Neural cell (in vitro differentiated cells): Measurements from ENCODE around the gene ZNF521. TPM values are rescaled to one million over a fixed set of nuclear protein-coding genes. Genes with fewer than 3 reads are reported as not detected.

Experiments used
- H2AFZ ChIP-seq: fragments of 200-600, 300-800 bp; sonication (generic), shearing (Covaris generic); 2 replicates; pipeline ENCODE4 v1.6.0; 2014; ENCODE audit warnings: low read depth, mild to moderate bottlenecking, antibody characterized with exemption, low read length, moderate library complexity
- H3F3A ChIP-seq: fragments of 200-600 bp; shearing (Covaris generic); 2 replicates; pipeline ENCODE4 v1.6.1; 2016; ENCODE audit warnings: mild to moderate bottlenecking, moderate library complexity, mixed read lengths, antibody characterized with exemption, low read length; ENCODE audit not compliant: insufficient read depth, poor library complexity, severe bottlenecking
- H3K27ac ChIP-seq: fragments of 200-600, 300-800 bp; sonication (generic), shearing (Covaris generic); 2 replicates; pipeline ENCODE4 v1.5.1; 2014; ENCODE audit warnings: mild to moderate bottlenecking, low read length, moderate library complexity
- H3K27me3 ChIP-seq: fragments of 300-800, 200-600 bp; sonication (generic), shearing (Covaris generic); 2 replicates; pipeline ENCODE4 v1.6.0; 2014; ENCODE audit warnings: mild to moderate bottlenecking, low read depth, low read length, moderate library complexity; ENCODE audit not compliant: insufficient read depth
- H3K36me3 ChIP-seq: fragments of 300-800, 200-600 bp; sonication (generic), shearing (Covaris generic); 2 replicates; pipeline ENCODE4 v1.5.1; 2014; ENCODE audit warnings: mild to moderate bottlenecking, antibody characterized with exemption, low read length, moderate library complexity; ENCODE audit not compliant: insufficient read depth
- H3K4me2 ChIP-seq: fragments of 300-800, 200-600 bp; sonication (generic), shearing (Covaris generic); 2 replicates; pipeline ENCODE4 v1.6.0; 2014; ENCODE audit warnings: mild to moderate bottlenecking, low read length
- H3K4me3 ChIP-seq: fragments of 300-800, 200-600 bp; sonication (generic), shearing (Covaris generic); 2 replicates; pipeline ENCODE4 v1.5.1; 2014; ENCODE audit warnings: mild to moderate bottlenecking, low read length, moderate library complexity
- H3K79me2 ChIP-seq: fragments of 200-600 bp; shearing (Covaris generic); replicated peaks from 2 replicates; pipeline ENCODE4 v1.6.0; 2014; ENCODE audit warnings: mild to moderate bottlenecking, low read length, moderate library complexity; ENCODE audit not compliant: insufficient read depth
- H3K9ac ChIP-seq: fragments of 300-800, 200-600 bp; sonication (generic), shearing (Covaris generic); 2 replicates; pipeline ENCODE4 v1.6.1; 2016; ENCODE audit warnings: mild to moderate bottlenecking, low read length, mixed read lengths
- H3K9me2 ChIP-seq: fragments of 200-600 bp; shearing (Covaris generic); 2 replicates; pipeline ENCODE4 v1.6.1; 2016; ENCODE audit warnings: mild to moderate bottlenecking, low read length, mixed read lengths; ENCODE audit not compliant: insufficient read depth
- H3K9me3 ChIP-seq: fragments of 200-600, 300-800 bp; sonication (generic), shearing (Covaris generic); 2 replicates; pipeline ENCODE4 v1.6.1; 2016; ENCODE audit warnings: mild to moderate bottlenecking, mixed run types, low read length, moderate library complexity, mixed read lengths
- H4K20me1 ChIP-seq: fragments of 200-600 bp; shearing (Covaris generic); 2 replicates; pipeline ENCODE4 v1.6.1; 2016; ENCODE audit warnings: mild to moderate bottlenecking, mixed run types; ENCODE audit not compliant: insufficient read depth
- EP300 ChIP-seq: fragments of 450-650 bp; conservative IDR thresholded peaks from 2 replicates; pipeline ENCODE4 v1.6.1; 2014; ENCODE audit warnings: antibody characterized with exemption, mild to moderate bottlenecking, moderate library complexity; ENCODE audit not compliant: poor library complexity, severe bottlenecking
- EZH2 ChIP-seq: fragments of 200-600, 300-800 bp; shearing (Covaris generic), sonication (generic); IDR thresholded peaks from 2 replicates; pipeline ENCODE4 v1.6.1; 2014; ENCODE audit warnings: antibody characterized with exemption, low read length, borderline replicate concordance, mild to moderate bottlenecking; ENCODE audit not compliant: insufficient read depth, poor library complexity, severe bottlenecking
- MXI1 ChIP-seq: fragments of 450-650 bp; conservative IDR thresholded peaks from 2 replicates; pipeline ENCODE4 v1.6.1; 2014; ENCODE audit warnings: antibody characterized with exemption, mild to moderate bottlenecking; ENCODE audit not compliant: poor library complexity, severe bottlenecking
- POLR2AphosphoS5 ChIP-seq: IDR thresholded peaks from 2 replicates; pipeline ENCODE4 v1.6.1; 2012
- RAD21 ChIP-seq: fragments of 450-650 bp; conservative IDR thresholded peaks from 2 replicates; pipeline ENCODE4 v1.6.1; 2014; ENCODE audit warnings: antibody characterized with exemption, mild to moderate bottlenecking, moderate library complexity
- REST ChIP-seq: IDR thresholded peaks from 2 replicates; pipeline ENCODE4 v1.6.1; 2012; ENCODE audit warnings: borderline replicate concordance
- SMC3 ChIP-seq: fragments of 450-650 bp; conservative IDR thresholded peaks from 2 replicates; pipeline ENCODE4 v1.6.1; 2014; ENCODE audit warnings: antibody characterized with exemption, mild to moderate bottlenecking, moderate library complexity; ENCODE audit not compliant: poor library complexity
- TAF1 ChIP-seq: IDR thresholded peaks from 2 replicates; pipeline ENCODE4 v1.6.1; 2012; ENCODE audit warnings: low read depth
- polyA plus RNA-seq: library from polyadenylated mRNA; depleted of rRNA; stranded (reverse); fragments of >200 nt; gene quantifications from 2 replicates; pipeline ENCODE4 v1.2.3, GENCODE V29; 2014
- TF ChIP-seq, protein P1 (sequence below): fragments of 450-650 bp; IDR thresholded peaks from 2 replicates; pipeline ENCODE4 v1.5.1; 2014; ENCODE audit warnings: antibody characterized with exemption, mild to moderate bottlenecking, moderate library complexity; ENCODE audit not compliant: poor library complexity, severe bottlenecking

Gene ZNF521
- polyA plus RNA-seq, 1 donor from 2014 or later, result 101 TPM

- Histone ChIP-seq H3K27me3 (no peaks in the 10 kb centered on the region), H3K4me2 (peak overlapping the region; percentile 40), H3K9me3 (no peaks in the 10 kb centered on the region), H3K9ac (no peak overlapping the region), H3K36me3 (peaks cover 4% of the 10 kb centered on the region), H4K20me1 (no peaks in the 10 kb centered on the region), H3K27ac (no peak overlapping the region), H3F3A (no peaks in the 10 kb centered on the region), H3K79me2 (peaks cover 71% of the 10 kb centered on the region), H3K4me3 (no peak overlapping the region), H3K9me2 (no peaks in the 10 kb centered on the region), H2AFZ (no peak overlapping the region)
- TF ChIP-seq REST (peak; percentile 70), POLR2AphosphoS5 (peak; percentile 88), SMC3 (peak; percentile 20), EP300 (peak; percentile 90), EZH2 (no peak), TAF1 (no peak), RAD21 (peak; percentile 20)
These were observed 56.3 kb downstream of the ZNF521 start for GRCh38 chr18:25295624-25296138.

DNA sequence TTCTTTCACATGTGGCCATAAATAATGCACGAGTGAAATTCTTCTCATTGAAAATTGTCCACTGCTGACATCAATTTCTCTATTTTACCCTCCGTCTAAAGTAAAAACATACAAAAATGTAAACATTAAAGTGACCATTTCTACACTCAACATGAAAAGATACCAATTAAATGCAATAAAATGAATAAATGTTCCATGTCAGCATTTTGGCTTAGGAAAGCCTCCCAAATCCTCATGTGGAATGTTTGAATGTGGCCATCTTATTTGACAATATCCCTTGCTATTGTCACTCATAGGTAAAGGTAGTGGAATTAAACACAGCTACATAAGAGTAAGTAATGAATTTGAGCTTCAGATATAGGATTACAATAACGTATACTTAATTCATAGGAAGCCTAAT is 60.8 kb downstream of the ZNF521 start:
- H3K27me3 ChIP-seq, result no peaks in the 10 kb centered on the region
- TF ChIP-seq MXI1 (no peak), EZH2 (no peak), RAD21 (no peak)
- peaks cover 49% of the 10 kb centered on the region for H3K79me2 ChIP-seq

GRCh38 chr18:25289001-25289631 is 62.9 kb downstream of the ZNF521 start:
- Histone ChIP-seq H3F3A (peaks cover 10% of the 10 kb centered on the region), H3K27me3 (no peaks in the 10 kb centered on the region), H3K4me3 (peak overlapping the region; percentile 22), H3K4me2 (peak overlapping the region; percentile 14), H4K20me1 (no peaks in the 10 kb centered on the region), H3K79me2 (peaks cover 41% of the 10 kb centered on the region), H3K9ac (no peak overlapping the region), H3K9me2 (no peaks in the 10 kb centered on the region), H3K27ac (peak overlapping the region; percentile 68), H3K36me3 (no peaks in the 10 kb centered on the region), H3K9me3 (no peaks in the 10 kb centered on the region), H2AFZ (no peak overlapping the region)
- no peak for TF ChIP-seq MXI1
- no peak for TF ChIP-seq TAF1
- TF ChIP-seq, protein P1, sequence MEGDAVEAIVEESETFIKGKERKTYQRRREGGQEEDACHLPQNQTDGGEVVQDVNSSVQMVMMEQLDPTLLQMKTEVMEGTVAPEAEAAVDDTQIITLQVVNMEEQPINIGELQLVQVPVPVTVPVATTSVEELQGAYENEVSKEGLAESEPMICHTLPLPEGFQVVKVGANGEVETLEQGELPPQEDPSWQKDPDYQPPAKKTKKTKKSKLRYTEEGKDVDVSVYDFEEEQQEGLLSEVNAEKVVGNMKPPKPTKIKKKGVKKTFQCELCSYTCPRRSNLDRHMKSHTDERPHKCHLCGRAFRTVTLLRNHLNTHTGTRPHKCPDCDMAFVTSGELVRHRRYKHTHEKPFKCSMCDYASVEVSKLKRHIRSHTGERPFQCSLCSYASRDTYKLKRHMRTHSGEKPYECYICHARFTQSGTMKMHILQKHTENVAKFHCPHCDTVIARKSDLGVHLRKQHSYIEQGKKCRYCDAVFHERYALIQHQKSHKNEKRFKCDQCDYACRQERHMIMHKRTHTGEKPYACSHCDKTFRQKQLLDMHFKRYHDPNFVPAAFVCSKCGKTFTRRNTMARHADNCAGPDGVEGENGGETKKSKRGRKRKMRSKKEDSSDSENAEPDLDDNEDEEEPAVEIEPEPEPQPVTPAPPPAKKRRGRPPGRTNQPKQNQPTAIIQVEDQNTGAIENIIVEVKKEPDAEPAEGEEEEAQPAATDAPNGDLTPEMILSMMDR, result no peak
- TF ChIP-seq RAD21, result no peak
- no peak for TF ChIP-seq EZH2
- no peak for TF ChIP-seq POLR2AphosphoS5
- no peak for TF ChIP-seq SMC3
- TF ChIP-seq REST, result no peak
- TF ChIP-seq EP300, result no peak

More for the DNA sequence above, 60.8 kb downstream of the ZNF521 start:
- Histone ChIP-seq H3K9me2 (no peaks in the 10 kb centered on the region), H3K9ac (no peak overlapping the region), H3K27ac (no peak overlapping the region), H3K36me3 (peaks cover 4% of the 10 kb centered on the region), H3K4me3 (no peak overlapping the region), H3K4me2 (no peak overlapping the region), H4K20me1 (no peaks in the 10 kb centered on the region), H3K9me3 (no peaks in the 10 kb centered on the region), H3F3A (peaks cover 5% of the 10 kb centered on the region), H2AFZ (no peak overlapping the region)
